ENCODE measurements around the gene HMGN3. TPM values are rescaled to one million over a fixed set of nuclear protein-coding genes. Genes with fewer than 3 reads are reported as not detected.
A peak's percentile ranks its signal among the peaks of the same experiment; 100 is the strongest.

HMGN3 gene
- total RNA-seq, 1 experiment from 2014 or later, result 151 TPM

- peak overlapping the region; percentile 92 for H3K4me3 Mint-ChIP-seq
- DNase-seq (ENCODE audit: low spot score), result no peak
- POLR2A ChIA-PET, result interaction anchor here (0.7 to 1.4 kb wide), 3 partner anchors 16 to 365 kb away, joined by 4 to 5 read pairs (median 5); partner anchors contain the start of gene IRAK1BP1
- peaks cover 32% of the 10 kb centered on the region for H3K4me1 Mint-ChIP-seq
- H3K27ac Mint-ChIP-seq, result peak overlapping the region; percentile 92
- ATAC-seq, result no peak
- CTCF ChIA-PET, result interaction anchor here (0.6 to 1.2 kb wide), 2 partner anchors 8 to 184 kb away, joined by 3 to 4 read pairs; no protein-coding TSS in a partner anchor
- H3K36me3 Mint-ChIP-seq, result peaks cover 10% of the 10 kb centered on the region; the same call in 1 of the 2 replicates
- H3K9me3 Mint-ChIP-seq, result no peaks in the 10 kb centered on the region
- TF ChIP-seq ATF1 (CRISPR knock-in tag; IDR thresholded peaks at IDR 0.05), result no peak
- no peak for TF ChIP-seq SMAD4 (CRISPR knock-in tag; IDR thresholded peaks at IDR 0.05)
- TF ChIP-seq AFF4 (CRISPR knock-in tag; IDR thresholded peaks at IDR 0.05; ENCODE audit: borderline replicate concordance), result no peak
- no peak for TF ChIP-seq ZNF423 (CRISPR knock-in tag; IDR thresholded peaks at IDR 0.05)
- H3K27me3 Mint-ChIP-seq (ENCODE audit: low read depth), result no peaks in the 10 kb centered on the region; the same call in none of the 2 replicates
Measured at GRCh38 chr6:79232696-79233462, 1.6 kb downstream of the HMGN3 start.

- ATAC-seq (no peak), DNase-seq (ENCODE audit: low spot score) (no peak)
- Mint-ChIP-seq H3K27me3 (ENCODE audit: low read depth) (no peaks in the 10 kb centered on the region; the same call in 1 of the 2 replicates), H3K4me1 (peaks cover 41% of the 10 kb centered on the region), H3K36me3 (peaks cover 10% of the 10 kb centered on the region; the same call in 1 of the 2 replicates), H3K27ac (no peak overlapping the region; the same call in 1 of the 2 replicates), H3K9me3 (no peaks in the 10 kb centered on the region), H3K4me3 (peak overlapping the region; percentile 28; the same call in 1 of the 2 replicates)
- POLR2A ChIA-PET, result interaction anchor here (1.4 kb wide), 1 partner anchor 153 kb away, joined by 5 read pairs; no protein-coding TSS in a partner anchor
- CTCF ChIA-PET, result no interaction called here
- TF ChIP-seq ZNF121 (CRISPR knock-in tag; IDR thresholded peaks at IDR 0.05) (no peak), ARID4B (CRISPR knock-in tag; IDR thresholded peaks at IDR 0.05; ENCODE audit: borderline replicate concordance) (no peak), ZNF425 (CRISPR knock-in tag; conservative IDR thresholded peaks at IDR 0.05) (no peak)
Measured at GRCh38 chr6:79231666-79232065, 2.8 kb downstream of the HMGN3 start.

GRCh38 chr6:79231101-79231500 lies 3.4 kb downstream of the HMGN3 start:
- DNase-seq (ENCODE audit: low spot score) (no peak), ATAC-seq (no peak)
- no peaks in the 10 kb centered on the region; the same call in 1 of the 2 replicates for H3K27me3 Mint-ChIP-seq (ENCODE audit: low read depth)
- H3K27ac Mint-ChIP-seq, result no peak overlapping the region; the same call in 1 of the 2 replicates
- POLR2A ChIA-PET, result no interaction called here
- peaks cover 46% of the 10 kb centered on the region for H3K4me1 Mint-ChIP-seq
- no peak overlapping the region for H3K4me3 Mint-ChIP-seq
- H3K36me3 Mint-ChIP-seq, result peaks cover 10% of the 10 kb centered on the region; the same call in 1 of the 2 replicates
- H3K9me3 Mint-ChIP-seq, result no peaks in the 10 kb centered on the region
- CTCF ChIA-PET, result no interaction called here
- TF ChIP-seq AR (CRISPR knock-in tag; IDR thresholded peaks at IDR 0.05) (no peak), OVOL2 (CRISPR knock-in tag; IDR thresholded peaks at IDR 0.05; ENCODE audit: borderline replicate concordance) (no peak), ATF6 (CRISPR knock-in tag; IDR thresholded peaks at IDR 0.05) (no peak), MLX (CRISPR knock-in tag; IDR thresholded peaks at IDR 0.05) (no peak)
